Anterior cingulate cortex (tissue), 58 donors: ENCODE results near the gene GALNT12.
A peak's percentile ranks its signal among the peaks of the same experiment; 100 is the strongest.

ENCODE experiments used
- DNase-seq, 58 donors: peaks; one replicate each; lab custom pipeline; 2025; lab: John Stamatoyannopoulos, UW

Gene GALNT12

DNA sequence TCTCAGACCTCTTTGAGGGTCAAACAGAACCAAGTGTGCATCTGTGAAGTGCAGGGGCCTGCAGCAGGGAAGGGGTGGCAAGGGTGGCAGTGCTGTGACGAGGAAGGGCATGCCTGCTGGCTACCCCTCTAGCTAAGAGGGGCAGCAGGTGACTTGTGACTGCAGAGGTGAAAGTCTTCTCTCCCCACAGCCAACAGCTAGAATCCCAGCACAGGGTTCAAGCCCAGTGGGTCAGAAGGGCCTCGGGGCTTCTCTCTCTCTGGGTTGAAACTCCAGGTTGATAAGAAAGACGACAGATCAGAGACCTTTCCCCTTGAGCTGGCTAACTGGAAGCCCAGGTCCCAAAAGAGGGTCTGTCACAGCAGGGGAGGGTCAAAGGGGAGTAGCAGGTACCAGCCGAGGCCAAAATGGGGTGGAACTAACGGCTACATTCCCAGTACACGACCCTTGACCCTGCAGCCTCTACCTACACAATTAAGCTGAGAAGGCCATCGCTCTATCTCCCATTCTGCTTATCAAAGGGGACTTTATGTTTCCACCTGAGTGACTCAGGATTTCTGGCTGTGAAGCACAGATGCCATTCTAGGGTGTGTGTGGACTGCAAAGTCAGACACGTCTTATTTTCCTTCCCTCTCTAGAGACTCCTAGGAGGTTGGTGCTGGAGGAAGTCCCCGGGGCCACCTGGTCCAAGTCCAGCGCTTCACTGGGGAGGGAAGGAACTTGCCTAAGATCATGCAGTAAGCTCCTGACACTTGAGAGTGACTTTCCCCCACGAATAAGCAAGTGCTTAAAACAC is 25.7 kb upstream of the GALNT12 start:
- DNase-seq, result no peak

DNA sequence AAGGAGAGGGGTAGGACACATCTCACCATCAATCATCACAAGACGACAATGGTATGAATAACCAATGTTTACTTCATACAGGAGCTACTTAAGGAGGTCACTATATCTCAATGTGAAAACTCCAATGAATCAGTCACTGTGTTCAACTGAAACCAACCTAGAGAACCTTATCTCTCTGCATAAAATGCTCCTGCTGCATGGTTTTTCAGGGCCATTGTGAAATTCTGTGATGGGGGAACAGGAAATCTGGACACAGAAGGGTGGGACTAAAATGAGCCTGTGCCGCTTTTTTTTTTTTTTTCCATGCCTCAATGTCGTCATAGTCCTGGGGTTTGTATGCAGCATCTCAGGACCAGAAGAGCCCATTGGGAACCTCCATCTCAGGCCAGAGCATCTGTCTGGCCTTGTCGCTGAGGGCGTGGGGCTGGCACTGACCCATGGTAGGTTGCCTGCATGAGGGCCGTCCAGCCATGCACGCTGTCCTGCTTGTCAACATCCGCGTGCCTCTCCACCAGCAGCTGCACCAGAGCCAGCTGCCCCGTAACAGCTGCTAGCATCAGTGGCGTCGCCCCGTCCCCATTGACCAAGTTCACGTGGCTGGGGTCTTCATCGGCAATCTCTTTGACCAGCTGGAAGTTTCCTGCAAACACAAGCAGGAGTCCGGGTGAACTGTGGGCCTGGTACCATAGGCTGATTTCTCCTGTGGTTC is 23.8 kb upstream of the GALNT12 start:
- DNase-seq, result no peak

GRCh38 chr9:98784831-98785806 is 22.4 kb upstream of the GALNT12 start:
- DNase-seq, result no peak

DNA sequence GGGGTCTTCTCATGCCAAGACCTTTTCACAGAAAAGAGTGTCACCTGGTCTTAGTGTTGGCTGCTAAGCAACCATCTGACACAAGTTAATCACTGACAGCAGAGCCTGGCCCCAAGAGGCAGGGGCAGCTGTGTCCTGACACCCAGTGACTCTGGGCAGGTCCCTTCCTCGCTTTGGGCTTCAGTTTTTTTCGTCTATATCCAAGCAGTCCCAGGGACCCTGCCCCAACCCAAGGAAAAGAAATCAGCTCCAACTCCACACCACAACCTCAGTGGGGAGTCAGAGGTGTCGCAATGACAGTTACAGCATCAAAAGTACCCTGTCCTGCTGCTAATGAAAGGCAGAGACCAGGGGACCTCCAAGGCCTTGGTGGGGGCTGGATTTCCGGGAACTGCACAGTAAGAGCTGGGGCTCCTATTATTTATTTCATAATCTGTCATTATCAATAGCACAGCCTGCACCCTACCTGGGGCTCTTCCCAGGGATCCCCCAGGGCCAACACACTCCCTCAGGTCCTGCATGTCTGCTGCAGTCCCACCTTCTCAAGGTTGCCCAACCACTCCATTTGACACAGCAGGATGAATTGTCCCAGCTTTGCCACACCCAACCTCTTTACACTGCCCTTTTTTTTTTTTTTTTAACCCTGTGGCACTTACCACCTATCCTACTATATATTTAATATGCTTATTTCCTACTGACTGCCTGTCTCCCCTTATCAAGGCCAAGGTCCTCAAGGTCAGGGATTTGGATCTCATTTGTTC is 20.5 kb upstream of the GALNT12 start:
- no peak for DNase-seq

- DNase-seq, result no peak
Measured at GRCh38 chr9:98787766-98788335, 19.6 kb upstream of the GALNT12 start.

- DNase-seq, result no peak
Measured at GRCh38 chr9:98789483-98790133, 17.9 kb upstream of the GALNT12 start.

GRCh38 chr9:98790134-98790841 is 17.2 kb upstream of the GALNT12 start:
- peak in 1 of 58 donors; percentile 17 for DNase-seq

DNA sequence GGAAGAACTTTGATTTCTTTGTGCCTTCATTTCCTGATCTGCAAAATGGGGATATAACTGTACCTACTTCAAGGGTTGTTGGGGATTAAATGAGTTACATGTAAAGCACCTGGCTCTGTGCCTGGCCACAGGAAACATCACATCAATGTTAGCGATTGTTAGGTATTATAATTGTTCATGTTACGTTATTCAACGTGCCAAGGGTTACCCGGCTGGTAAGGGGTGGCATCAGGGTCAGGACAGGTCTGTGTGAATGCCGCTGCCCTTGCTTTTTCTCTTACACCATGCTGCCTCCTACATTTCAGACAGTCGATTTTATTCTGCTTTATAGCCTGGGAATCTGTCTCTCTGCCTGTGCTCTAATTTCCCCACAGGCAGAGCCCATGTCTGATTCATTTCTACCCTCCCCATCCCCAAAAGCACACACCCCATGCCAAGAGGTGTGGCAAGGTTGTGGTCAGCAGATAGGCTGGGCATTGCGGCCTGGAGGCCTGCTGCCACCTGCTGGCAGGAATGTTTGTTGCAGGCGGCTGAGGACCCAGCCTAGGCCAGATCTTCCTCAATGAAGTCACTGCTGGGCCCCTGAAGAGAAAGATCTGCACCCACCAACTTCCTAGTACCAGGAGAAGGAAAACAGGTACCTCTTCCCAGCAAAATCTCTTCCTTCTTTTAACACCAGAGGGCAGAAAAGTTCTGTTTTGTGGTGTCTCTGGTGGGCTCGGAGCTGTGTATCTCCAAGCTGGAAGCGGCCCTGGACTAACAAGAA is 16.4 kb upstream of the GALNT12 start:
- DNase-seq, result peak in 52 of 58 donors; percentile 14 to 85 (median 52)

- DNase-seq, result no peak
Measured at GRCh38 chr9:98791608-98792490, 15.6 kb upstream of the GALNT12 start.

GRCh38 chr9:98793031-98793430 is 14.4 kb upstream of the GALNT12 start:
- no peak for DNase-seq

DNA sequence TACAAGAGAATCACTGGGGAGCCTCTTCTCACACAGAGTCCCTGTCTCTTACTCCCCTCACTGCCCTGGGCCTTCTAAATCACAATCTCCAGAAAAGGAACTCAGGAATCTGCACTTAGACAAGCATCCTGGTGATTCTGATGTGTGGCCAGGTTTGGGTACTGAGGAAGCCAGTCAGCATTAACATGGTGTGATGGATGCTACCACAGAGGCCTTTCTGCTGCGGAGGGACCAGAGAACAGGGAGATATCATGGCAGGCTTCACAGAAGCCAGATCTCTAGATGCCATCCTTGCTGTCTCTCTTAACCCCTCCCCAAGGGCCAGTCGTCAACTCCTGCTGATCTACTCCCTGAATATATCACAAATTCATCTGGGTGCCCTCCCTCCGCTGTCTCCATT is 12.7 kb upstream of the GALNT12 start:
- DNase-seq, result no peak

GRCh38 chr9:98795295-98795955 is 12.0 kb upstream of the GALNT12 start:
- no peak for DNase-seq

GRCh38 chr9:98795970-98796363 is 11.5 kb upstream of the GALNT12 start:
- peak in 6 of 58 donors; percentile 25 to 61 (median 48) for DNase-seq

- peak in 52 of 58 donors; percentile 17 to 83 (median 69) for DNase-seq
Measured at GRCh38 chr9:98796364-98797101, 10.9 kb upstream of the GALNT12 start, which contains the start of gene ANKS6. TSS of gene ANKS6 (minus strand) at chr9:98796555. CDS start at chr9:98796491, 64 bp downstream.

DNA sequence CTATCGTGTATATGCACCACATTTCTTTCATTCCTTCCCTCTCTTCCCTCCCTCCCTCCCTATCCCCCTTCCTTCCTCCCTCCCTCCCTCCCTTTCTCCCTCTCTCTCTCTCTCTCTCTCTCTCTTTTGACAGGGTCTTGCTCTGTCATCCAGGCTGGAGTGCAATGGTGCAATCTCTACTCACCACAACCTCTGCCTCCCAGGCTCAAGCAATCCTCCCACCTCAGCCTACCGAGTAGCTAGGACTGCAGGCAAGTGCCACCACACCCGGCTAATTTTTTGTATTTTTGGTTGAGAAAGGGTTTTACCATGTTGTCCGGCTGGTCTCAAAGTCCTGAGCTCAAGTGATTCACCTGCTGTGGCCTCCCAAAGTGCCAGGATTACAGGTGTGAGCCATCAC is 10.0 kb upstream of the GALNT12 start:
- no peak for DNase-seq
